ENCODE data around the gene FSD1. TPM values are rescaled to one million over a fixed set of nuclear protein-coding genes. Genes with fewer than 3 reads are reported as not detected.
A peak's percentile ranks its signal among the peaks of the same experiment; 100 is the strongest.

FSD1 gene
- total and polyA plus RNA-seq, 10 of the 15 experiments (the other 5 are each of a cell fraction or from before 2014, with no cell fraction given) = 0.15 to 5.1 (median 4.0) TPM; not detected in 1

DNA sequence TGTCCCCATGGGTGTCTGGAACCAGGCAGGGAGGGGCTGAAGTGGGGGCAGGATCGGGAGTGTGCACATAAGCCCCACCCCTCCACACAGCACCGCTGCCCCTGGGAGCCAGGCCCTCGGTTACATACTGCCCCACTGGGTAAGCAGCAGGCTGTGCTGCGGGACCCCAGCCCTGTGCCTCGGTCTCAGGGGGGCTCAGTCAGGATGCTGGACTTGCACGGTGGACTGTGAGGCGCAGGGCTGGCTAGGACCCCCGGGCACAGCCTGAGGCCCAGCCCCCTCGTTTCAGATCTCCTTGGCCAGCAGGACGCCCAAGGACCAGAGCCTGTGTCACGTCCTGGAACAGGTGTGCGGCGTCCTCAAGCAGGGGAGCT, 55.2 kb downstream of the FSD1 start:
- FAIRE-seq (no peak), ATAC-seq (no peak; the same call in 2 of the 3 replicates), DNase-seq (ENCODE audit: low read depth, low spot score) (no peak)
- ChIA-PET POLR2A (no interaction called here), RAD21 (ENCODE audit: unreplicated experiment) (no interaction called here), CTCF (no interaction called here), SMC1A (ENCODE audit: uncharacterized antibody, unreplicated experiment) (no interaction called here)
- Histone ChIP-seq H3K9ac (ENCODE audit: control insufficient read depth, insufficient read depth, low read length) (no peak overlapping the region), H3K36me3 (ENCODE audit: control insufficient read depth in 2 of 2, insufficient read depth in 2 of 2, low read length in 1 of 2) (peaks cover 19 to 38% of the 10 kb centered on the region in 2 experiments; a peak in 3 of 4 replicates), H3K4me2 (ENCODE audit: control insufficient read depth, insufficient read depth) (no peak overlapping the region), H4K20me1 (ENCODE audit: control insufficient read depth, insufficient read depth) (no peaks in the 10 kb centered on the region), H3K79me2 (ENCODE audit: control insufficient read depth, insufficient read depth, low read length) (no peaks in the 10 kb centered on the region), H2AFZ (ENCODE audit: control insufficient read depth, low read depth, low read length) (no peak overlapping the region), H3K27me3 (replicated peaks in 1 of 2; ENCODE audit: control insufficient read depth in 2 of 2, insufficient read depth in 2 of 2, low read length in 1 of 2) (no peaks in the 10 kb centered on the region), H3K4me3 (no peak overlapping the region), H3K9me3 (replicated peaks; ENCODE audit: control insufficient read depth, insufficient read depth, low read length) (no peaks in the 10 kb centered on the region), H3K27ac (ENCODE audit: control insufficient read depth, insufficient read depth) (no peak overlapping the region), H3K4me1 (ENCODE audit: control insufficient read depth, insufficient read depth, low read length) (no peaks in the 10 kb centered on the region)
- 68% methylated on average over 9 of the region's 13 CpGs for WGBS (ENCODE audit: insufficient coverage, insufficient replicate concordance, low lambda C conversion rate, missing lambda C conversion rate)
- intact Hi-C loops (cut with micrococcal nuclease; ENCODE audit: unreplicated experiment) (no loop called here), in situ Hi-C loops (cut with MboI) (no loop called here)
- TF ChIP-seq, protein P1, sequence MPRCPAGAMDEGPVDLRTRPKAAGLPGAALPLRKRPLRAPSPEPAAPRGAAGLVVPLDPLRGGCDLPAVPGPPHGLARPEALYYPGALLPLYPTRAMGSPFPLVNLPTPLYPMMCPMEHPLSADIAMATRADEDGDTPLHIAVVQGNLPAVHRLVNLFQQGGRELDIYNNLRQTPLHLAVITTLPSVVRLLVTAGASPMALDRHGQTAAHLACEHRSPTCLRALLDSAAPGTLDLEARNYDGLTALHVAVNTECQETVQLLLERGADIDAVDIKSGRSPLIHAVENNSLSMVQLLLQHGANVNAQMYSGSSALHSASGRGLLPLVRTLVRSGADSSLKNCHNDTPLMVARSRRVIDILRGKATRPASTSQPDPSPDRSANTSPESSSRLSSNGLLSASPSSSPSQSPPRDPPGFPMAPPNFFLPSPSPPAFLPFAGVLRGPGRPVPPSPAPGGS (IDR thresholded peaks at IDR 0.05; ENCODE audit: borderline replicate concordance, insufficient read depth, low read depth, low read length, poor library complexity, severe bottlenecking) = peak; percentile 23
- TF ChIP-seq MXI1 (IDR thresholded peaks at IDR 0.05; ENCODE audit: low read depth, low read length) (no peak), POLR2A (IDR thresholded peaks at IDR 0.05; ENCODE audit: low read depth, low read length) (peak; percentile 60), SUZ12 (IDR thresholded peaks at IDR 0.05; ENCODE audit: unreplicated experiment) (no peak)
- no TSS peak for BruUV-seq (replicated peaks)

DNA sequence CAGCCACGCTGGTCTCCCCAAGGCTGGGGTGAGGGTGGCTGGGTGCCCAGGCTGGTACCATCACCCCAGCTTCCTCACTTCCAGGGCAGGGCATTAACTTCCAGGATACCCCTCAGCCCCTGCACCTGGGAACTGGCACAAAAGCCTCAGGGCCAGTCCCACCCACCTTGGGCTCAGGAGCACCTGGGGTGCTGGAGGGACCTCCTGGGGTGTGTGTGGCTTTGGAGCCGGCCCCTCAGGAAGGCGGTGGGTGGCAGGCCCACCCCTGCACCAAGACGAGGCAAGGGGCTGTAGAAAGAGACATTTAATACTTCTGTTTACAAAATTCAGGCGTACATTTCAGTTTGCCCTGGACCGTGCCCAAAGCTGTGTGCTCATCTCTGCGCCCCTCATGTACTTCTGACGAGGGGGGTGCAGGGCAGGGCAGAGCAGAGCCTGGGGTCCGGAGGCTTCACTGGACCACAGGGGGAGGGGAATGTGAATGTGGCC, 55.7 kb downstream of the FSD1 start:
- SMC1A ChIA-PET (ENCODE audit: uncharacterized antibody, unreplicated experiment) = no interaction called here
- no peak overlapping the region for H3K9ac ChIP-seq (ENCODE audit: control insufficient read depth, insufficient read depth, low read length)

More for the DNA sequence above, 55.7 kb downstream of the FSD1 start:
- H3K9me3 ChIP-seq (replicated peaks; ENCODE audit: control insufficient read depth, insufficient read depth, low read length) = no peaks in the 10 kb centered on the region
- H3K4me3 ChIP-seq = no peak overlapping the region
- ChIA-PET CTCF (no interaction called here), RAD21 (ENCODE audit: unreplicated experiment) (no interaction called here), POLR2A (no interaction called here)
- H4K20me1 ChIP-seq (ENCODE audit: control insufficient read depth, insufficient read depth) = no peaks in the 10 kb centered on the region
- TF ChIP-seq ETV6 (conservative IDR thresholded peaks at IDR 0.05 in 1 of 2, IDR thresholded peaks at IDR 0.05 in 1 of 2; ENCODE audit: borderline replicate concordance in 1 of 2, low read depth in 1 of 2) (no peak), JUNB (IDR thresholded peaks at IDR 0.05) (no peak), PAX8 (IDR thresholded peaks at IDR 0.05) (no peak), NFXL1 (IDR thresholded peaks at IDR 0.05; ENCODE audit: borderline replicate concordance) (no peak), POLR2AphosphoS2 (IDR thresholded peaks at IDR 0.05; ENCODE audit: low read depth, low read length) (0 out of 2 replicates have a peak, but pooled peaks have one; percentile 36)
- ATAC-seq = no peak
- no peak for FAIRE-seq
- no peaks in the 10 kb centered on the region for H3K79me2 ChIP-seq (ENCODE audit: control insufficient read depth, insufficient read depth, low read length)
- no peak overlapping the region for H2AFZ ChIP-seq (ENCODE audit: control insufficient read depth, low read depth, low read length)
- no peaks in the 10 kb centered on the region for H3K4me1 ChIP-seq (ENCODE audit: control insufficient read depth, insufficient read depth, low read length)
- in situ Hi-C loops (cut with MboI) = no loop called here
- H3K27ac ChIP-seq (ENCODE audit: control insufficient read depth, insufficient read depth) = no peak overlapping the region
- H3K4me2 ChIP-seq (ENCODE audit: control insufficient read depth, insufficient read depth) = no peak overlapping the region
- WGBS (ENCODE audit: insufficient coverage, insufficient replicate concordance, low lambda C conversion rate, missing lambda C conversion rate) = 86% methylated on average over 9 of the region's 9 CpGs
- no TSS peak for BruUV-seq (replicated peaks)
- peaks cover 19 to 40% of the 10 kb centered on the region in 2 experiments; a peak in 3 of 4 replicates for H3K36me3 ChIP-seq (ENCODE audit: control insufficient read depth in 2 of 2, insufficient read depth in 2 of 2, low read length in 1 of 2)
- DNase-seq (ENCODE audit: low read depth, low spot score) = no peak
- H3K27me3 ChIP-seq (replicated peaks in 1 of 2; ENCODE audit: control insufficient read depth in 2 of 2, insufficient read depth in 2 of 2, low read length in 1 of 2) = no peaks in the 10 kb centered on the region
- intact Hi-C loops (cut with micrococcal nuclease; ENCODE audit: unreplicated experiment) = no loop called here
